Endodermal cell (in vitro differentiated cells): ENCODE results near the gene ANKS1B. TPM values are rescaled to one million over a fixed set of nuclear protein-coding genes. Genes with fewer than 3 reads are reported as not detected.

Source experiments
- DNase-seq: peaks from one replicate; pipeline ENCODE4 v3.0.0-alpha.2; 2017
- H3K27ac ChIP-seq: 2 replicates; pipeline ENCODE4 v1.5.1; 2013; ENCODE audit warnings: mild to moderate bottlenecking, low read depth, low read length, moderate library complexity
- H3K27me3 ChIP-seq: 2 replicates; pipeline ENCODE4 v1.6.1; 2013; ENCODE audit warnings: mild to moderate bottlenecking, low read length, moderate library complexity; ENCODE audit not compliant: insufficient read depth, control insufficient read depth, poor library complexity, severe bottlenecking
- H3K36me3 ChIP-seq: 2 replicates; pipeline ENCODE4 v1.7.0; 2013; ENCODE audit warnings: mild to moderate bottlenecking, low read length, moderate library complexity; ENCODE audit not compliant: control insufficient read depth, insufficient read depth
- H3K4me1 ChIP-seq: one replicate; pipeline ENCODE4 v1.7.0; 2013; ENCODE audit warnings: low read length; ENCODE audit not compliant: control insufficient read depth, insufficient read depth
- H3K4me3 ChIP-seq: 2 replicates; pipeline ENCODE4 v1.5.1; 2013; ENCODE audit warnings: mild to moderate bottlenecking, low read length, moderate library complexity
- H3K9ac ChIP-seq: 2 replicates; pipeline ENCODE4 v1.6.1; 2013; ENCODE audit warnings: mild to moderate bottlenecking, low read length, moderate library complexity; ENCODE audit not compliant: poor library complexity, severe bottlenecking; ENCODE audit errors: extremely low read depth
- H3K9me3 ChIP-seq: 2 replicates; pipeline ENCODE4 v1.6.1; 2013; ENCODE audit warnings: mild to moderate bottlenecking, low read length, moderate library complexity; ENCODE audit not compliant: control insufficient read depth
- H3K27ac Mint-ChIP-seq: 2 replicates; pipeline ENCODE4 v1.8.0; 2020; ENCODE audit warnings: mixed read lengths
- H3K27me3 Mint-ChIP-seq: 2 replicates; pipeline ENCODE4 v1.8.0; 2021; ENCODE audit warnings: mild to moderate bottlenecking, mixed read lengths; ENCODE audit not compliant: insufficient read depth
- H3K36me3 Mint-ChIP-seq: 2 replicates; pipeline ENCODE4 v1.8.0; 2020; ENCODE audit warnings: low read depth, mixed read lengths
- H3K4me1 Mint-ChIP-seq: 2 replicates; pipeline ENCODE4 v1.8.0; 2020; ENCODE audit warnings: mixed read lengths
- H3K4me3 Mint-ChIP-seq: 2 replicates; pipeline ENCODE4 v1.8.0; 2020; ENCODE audit warnings: mild to moderate bottlenecking, moderate library complexity, mixed read lengths
- H3K9me3 Mint-ChIP-seq: 2 replicates; pipeline ENCODE4 v1.8.0; 2020; ENCODE audit warnings: mild to moderate bottlenecking, mixed read lengths
- WGBS, 2 experiments: methylation state at CpG; one replicate each; pipeline versions ENCODE4 v1.1.5 to v1.1.7; 2013; ENCODE audit warnings: missing lambda C conversion rate in 2 of 2, mixed read lengths in 1 of 2; ENCODE audit not compliant: insufficient coverage in 1 of 2, insufficient read length in 1 of 2; 5-methylcytosine and 5-hydroxymethylcytosine counted together
- total RNA-seq, 2 donors: library from RNA; stranded (reverse); fragmentation: NEBNext Ultra II Directional in 1 of 2; extraction: Animal tissue kit (Norgen Biotek cat#: 25700) in 1 of 2; gene quantifications; 2 replicates in 1 of 2; 3 replicates in 1 of 2; pipeline ENCODE4 v1.2.1, GENCODE V29; 2021
- TF ChIP-seq, protein P1 (sequence below): fragments of 200-600 bp; sonication (generic); conservative IDR thresholded peaks from 2 replicates; pipeline ENCODE4 v1.5.0; 2021; ENCODE audit warnings: antibody characterized with exemption, mild to moderate bottlenecking

The ANKS1B gene
- total RNA-seq, 2 donors from 2014 or later, result 28.5 to 65.8 TPM

DNA sequence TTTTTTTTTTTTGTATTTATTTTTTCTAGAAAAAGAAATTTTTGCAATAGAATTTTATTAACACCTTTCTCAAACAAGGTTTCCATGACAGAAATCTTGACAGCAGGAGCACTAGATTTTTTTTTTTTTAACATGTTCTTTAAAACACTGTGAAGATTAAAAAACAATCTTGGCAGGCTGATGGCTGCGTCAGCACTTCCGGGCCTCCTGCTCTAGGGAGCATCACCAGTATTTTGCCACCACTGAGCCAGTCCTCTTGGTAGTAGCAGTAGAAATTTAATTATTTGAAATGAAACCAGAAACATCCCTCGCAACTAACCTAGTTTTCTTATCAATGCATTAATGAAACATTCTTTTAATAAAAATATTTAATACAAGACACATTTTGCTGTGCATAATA is 1240.1 kb downstream of the ANKS1B start:
- Mint-ChIP-seq H3K27me3 (peaks cover 40% of the 10 kb centered on the region), H3K9me3 (no peaks in the 10 kb centered on the region), H3K4me1 (peaks cover 6% of the 10 kb centered on the region), H3K27ac (no peak overlapping the region), H3K36me3 (peaks cover 50% of the 10 kb centered on the region), H3K4me3 (no peak overlapping the region)
- WGBS, 2 experiments, result 92% methylated on average over 3 of the region's 3 CpGs; no CpG with 5 or more reads in 1 of the 2 experiments
- Histone ChIP-seq H3K36me3 (peaks cover 43% of the 10 kb centered on the region), H3K4me1 (no peaks in the 10 kb centered on the region), H3K27ac (no peak overlapping the region), H3K9ac (no peak overlapping the region), H3K9me3 (no peaks in the 10 kb centered on the region), H3K27me3 (peaks cover 9% of the 10 kb centered on the region), H3K4me3 (no peak overlapping the region)
- TF ChIP-seq, protein P1, sequence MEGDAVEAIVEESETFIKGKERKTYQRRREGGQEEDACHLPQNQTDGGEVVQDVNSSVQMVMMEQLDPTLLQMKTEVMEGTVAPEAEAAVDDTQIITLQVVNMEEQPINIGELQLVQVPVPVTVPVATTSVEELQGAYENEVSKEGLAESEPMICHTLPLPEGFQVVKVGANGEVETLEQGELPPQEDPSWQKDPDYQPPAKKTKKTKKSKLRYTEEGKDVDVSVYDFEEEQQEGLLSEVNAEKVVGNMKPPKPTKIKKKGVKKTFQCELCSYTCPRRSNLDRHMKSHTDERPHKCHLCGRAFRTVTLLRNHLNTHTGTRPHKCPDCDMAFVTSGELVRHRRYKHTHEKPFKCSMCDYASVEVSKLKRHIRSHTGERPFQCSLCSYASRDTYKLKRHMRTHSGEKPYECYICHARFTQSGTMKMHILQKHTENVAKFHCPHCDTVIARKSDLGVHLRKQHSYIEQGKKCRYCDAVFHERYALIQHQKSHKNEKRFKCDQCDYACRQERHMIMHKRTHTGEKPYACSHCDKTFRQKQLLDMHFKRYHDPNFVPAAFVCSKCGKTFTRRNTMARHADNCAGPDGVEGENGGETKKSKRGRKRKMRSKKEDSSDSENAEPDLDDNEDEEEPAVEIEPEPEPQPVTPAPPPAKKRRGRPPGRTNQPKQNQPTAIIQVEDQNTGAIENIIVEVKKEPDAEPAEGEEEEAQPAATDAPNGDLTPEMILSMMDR, result no peak
- DNase-seq, result no peak

DNA sequence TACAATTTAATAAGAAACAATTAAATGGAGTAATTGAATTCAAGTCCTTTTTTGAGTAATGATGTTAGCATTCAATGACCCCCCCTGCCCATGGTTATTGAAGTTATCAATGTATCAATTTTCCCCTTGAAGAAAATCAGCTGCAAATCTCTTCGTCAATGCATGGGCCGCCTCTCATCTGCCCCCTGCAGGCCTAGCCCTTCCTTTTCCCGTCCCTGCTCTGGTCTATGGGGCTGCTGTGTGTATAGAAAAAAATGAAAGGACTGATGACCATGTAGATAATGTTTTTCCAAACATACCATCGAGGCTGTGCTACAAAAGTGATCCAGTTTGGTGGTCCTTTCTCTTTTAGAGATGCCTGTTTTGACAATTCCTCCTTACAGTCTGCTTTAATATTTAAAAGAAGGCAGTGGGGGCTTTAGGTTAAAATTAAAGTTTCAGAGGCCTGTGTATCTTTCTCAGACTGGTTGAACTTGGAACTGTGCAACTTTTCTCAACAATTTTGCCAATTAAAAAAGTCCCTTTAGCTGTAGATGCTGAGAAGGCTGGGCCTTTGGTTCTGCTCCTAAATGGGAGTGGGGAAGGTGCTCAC is 1241.3 kb downstream of the ANKS1B start:
- Mint-ChIP-seq H3K4me1 (peaks cover 6% of the 10 kb centered on the region), H3K27me3 (peaks cover 44% of the 10 kb centered on the region), H3K4me3 (no peak overlapping the region), H3K36me3 (peaks cover 41% of the 10 kb centered on the region), H3K27ac (no peak overlapping the region), H3K9me3 (no peaks in the 10 kb centered on the region)
- Histone ChIP-seq H3K36me3 (peaks cover 31% of the 10 kb centered on the region), H3K27me3 (peaks cover 9% of the 10 kb centered on the region), H3K4me3 (no peak overlapping the region), H3K9ac (no peak overlapping the region), H3K4me1 (peaks cover 2% of the 10 kb centered on the region), H3K9me3 (no peaks in the 10 kb centered on the region), H3K27ac (no peak overlapping the region)
- 0 to 21% methylated on average over 1 to 4 of the region's 4 CpGs for WGBS, 2 experiments
- peak; percentile 87 for DNase-seq
- TF ChIP-seq, protein P1, result peak; percentile 92

DNA sequence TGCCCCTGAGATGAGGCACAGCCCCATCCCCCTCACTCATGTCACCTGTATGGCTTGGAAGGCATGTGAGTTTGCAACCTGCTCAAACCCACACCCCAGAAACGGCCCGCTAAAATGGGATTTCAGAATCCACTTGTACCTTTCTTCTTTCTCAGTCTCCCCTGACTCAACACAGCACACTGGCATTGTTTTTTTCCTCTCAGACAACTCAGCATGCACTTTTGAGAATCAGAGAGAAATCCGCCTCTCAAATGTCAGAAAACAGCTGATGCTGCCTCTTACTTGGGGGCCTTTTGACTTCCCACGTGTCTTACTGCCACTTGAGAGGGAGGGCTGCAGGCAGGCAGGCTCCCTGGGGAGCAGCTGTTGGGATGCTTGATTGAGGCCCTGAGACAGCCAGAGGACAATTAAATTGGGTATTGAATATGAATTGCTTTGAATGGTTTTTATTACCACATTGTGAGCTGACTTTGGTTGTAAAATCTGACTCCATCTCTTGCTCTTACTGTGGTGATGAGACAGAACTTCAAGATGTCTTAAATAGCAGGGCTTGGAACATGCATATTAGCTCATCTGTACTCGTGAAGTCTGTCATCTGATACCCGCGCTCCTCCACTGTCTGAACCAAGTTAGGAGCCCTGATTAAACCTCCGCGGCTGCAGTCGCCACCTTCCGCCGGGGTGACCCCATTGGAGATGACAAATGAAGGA is 1243.0 kb downstream of the ANKS1B start:
- Mint-ChIP-seq H3K27me3 (peaks cover 38% of the 10 kb centered on the region), H3K27ac (no peak overlapping the region), H3K4me1 (peaks cover 14% of the 10 kb centered on the region), H3K9me3 (no peaks in the 10 kb centered on the region), H3K4me3 (no peak overlapping the region), H3K36me3 (peaks cover 27% of the 10 kb centered on the region)
- DNase-seq, result peak; percentile 72
- Histone ChIP-seq H3K4me3 (no peak overlapping the region), H3K9me3 (no peaks in the 10 kb centered on the region), H3K4me1 (peaks cover 10% of the 10 kb centered on the region), H3K9ac (no peak overlapping the region), H3K27ac (no peak overlapping the region), H3K27me3 (peaks cover 9% of the 10 kb centered on the region), H3K36me3 (peaks cover 18% of the 10 kb centered on the region)
- 67 to 68% methylated on average over 3 to 12 of the region's 12 CpGs for WGBS, 2 experiments
- TF ChIP-seq, protein P1, result no peak
